22Rv1 (cell line): ENCODE results near the gene FAM193B.

Experiments used
- ZFX ChIP-seq: fragments of 450-650 bp; IDR thresholded peaks from 2 replicates; pipeline ENCODE4 v1.6.1; 2017; ENCODE audit warnings: antibody characterized with exemption, borderline replicate concordance
- TF ChIP-seq, protein P1 (sequence below): fragments of 450-650 bp; IDR thresholded peaks from 2 replicates; pipeline ENCODE4 v1.5.1; 2017; ENCODE audit warnings: mild to moderate bottlenecking

- TF ChIP-seq, protein P1, sequence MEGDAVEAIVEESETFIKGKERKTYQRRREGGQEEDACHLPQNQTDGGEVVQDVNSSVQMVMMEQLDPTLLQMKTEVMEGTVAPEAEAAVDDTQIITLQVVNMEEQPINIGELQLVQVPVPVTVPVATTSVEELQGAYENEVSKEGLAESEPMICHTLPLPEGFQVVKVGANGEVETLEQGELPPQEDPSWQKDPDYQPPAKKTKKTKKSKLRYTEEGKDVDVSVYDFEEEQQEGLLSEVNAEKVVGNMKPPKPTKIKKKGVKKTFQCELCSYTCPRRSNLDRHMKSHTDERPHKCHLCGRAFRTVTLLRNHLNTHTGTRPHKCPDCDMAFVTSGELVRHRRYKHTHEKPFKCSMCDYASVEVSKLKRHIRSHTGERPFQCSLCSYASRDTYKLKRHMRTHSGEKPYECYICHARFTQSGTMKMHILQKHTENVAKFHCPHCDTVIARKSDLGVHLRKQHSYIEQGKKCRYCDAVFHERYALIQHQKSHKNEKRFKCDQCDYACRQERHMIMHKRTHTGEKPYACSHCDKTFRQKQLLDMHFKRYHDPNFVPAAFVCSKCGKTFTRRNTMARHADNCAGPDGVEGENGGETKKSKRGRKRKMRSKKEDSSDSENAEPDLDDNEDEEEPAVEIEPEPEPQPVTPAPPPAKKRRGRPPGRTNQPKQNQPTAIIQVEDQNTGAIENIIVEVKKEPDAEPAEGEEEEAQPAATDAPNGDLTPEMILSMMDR, result no peak
- no peak for TF ChIP-seq ZFX
These were observed 16.7 kb downstream of the FAM193B start for GRCh38 chr5:177537389-177538361.
